ENCODE measurements around the gene NTM.
"Not testable (repeated sequence)": the region's sequence is repeated elsewhere in the genome, so short reads cannot be mapped to it uniquely, and the experiment has no call there.

NTM gene

DNA sequence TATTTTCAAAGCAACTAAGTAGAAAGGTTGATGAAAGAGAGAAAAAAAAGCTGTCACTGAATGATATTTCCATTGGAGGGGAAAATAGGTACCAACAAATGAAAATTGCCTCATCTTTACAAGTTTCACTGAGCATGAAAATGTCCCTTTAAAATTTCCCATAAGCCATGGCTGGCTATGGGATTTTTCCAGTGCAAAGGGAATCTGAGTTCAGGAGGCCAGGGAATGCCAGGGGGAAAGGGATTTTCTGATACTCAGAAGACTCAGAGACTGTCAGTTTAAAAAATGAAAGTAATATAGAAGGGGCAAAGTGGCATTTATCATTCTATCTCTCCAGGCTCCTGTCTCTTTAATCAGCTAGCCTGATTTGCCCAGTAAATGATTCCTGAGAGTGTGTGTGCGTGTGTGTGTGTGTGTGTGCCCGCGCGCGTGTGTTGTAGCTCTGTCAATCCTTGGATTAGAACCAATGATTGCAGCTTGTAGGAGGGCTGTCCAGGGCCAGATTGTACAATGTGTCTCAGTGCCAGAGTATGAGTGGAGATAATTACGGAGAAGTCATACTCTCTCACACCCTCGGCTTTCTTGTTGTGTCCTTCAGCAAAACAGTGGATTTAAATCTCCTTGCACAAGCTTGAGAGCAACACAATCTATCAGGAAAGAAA, at the start of gene NTM:
Gene NTM, plus strand, starts transcription at position 526 of the 662 bp plus-strand sequence.
- DNase-seq = no peak

DNA sequence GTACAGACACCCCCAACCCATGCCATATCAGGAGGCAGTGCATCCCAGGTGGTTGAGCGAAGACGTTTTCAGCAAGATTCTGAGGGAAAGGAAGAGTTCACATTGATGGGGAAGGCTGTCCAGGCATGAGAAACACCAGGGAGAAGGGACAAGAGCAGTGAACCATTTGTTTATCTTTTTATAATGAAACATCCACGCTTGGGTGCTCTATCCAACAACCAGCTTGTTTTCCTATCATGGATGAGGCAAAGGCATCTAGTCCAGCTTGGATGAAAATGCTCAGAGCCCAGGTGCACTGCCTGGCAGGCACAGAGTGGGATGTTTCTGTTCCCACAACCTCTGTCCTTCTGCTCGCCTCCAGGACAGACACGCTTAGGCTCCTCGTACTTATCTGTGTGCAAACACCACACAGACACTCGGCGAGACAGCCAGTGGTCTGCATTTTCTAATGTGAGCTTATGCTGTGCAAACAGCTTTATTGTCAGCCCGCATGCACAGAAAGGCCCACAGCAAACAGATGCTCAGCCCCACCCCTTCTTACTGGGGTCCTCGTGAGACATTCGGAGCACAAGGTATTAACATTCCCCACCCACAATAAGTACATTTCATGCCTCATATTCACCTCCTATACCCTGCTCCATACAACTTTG, 45.4 kb upstream of the NTM start:
- DNase-seq = no peak

DNA sequence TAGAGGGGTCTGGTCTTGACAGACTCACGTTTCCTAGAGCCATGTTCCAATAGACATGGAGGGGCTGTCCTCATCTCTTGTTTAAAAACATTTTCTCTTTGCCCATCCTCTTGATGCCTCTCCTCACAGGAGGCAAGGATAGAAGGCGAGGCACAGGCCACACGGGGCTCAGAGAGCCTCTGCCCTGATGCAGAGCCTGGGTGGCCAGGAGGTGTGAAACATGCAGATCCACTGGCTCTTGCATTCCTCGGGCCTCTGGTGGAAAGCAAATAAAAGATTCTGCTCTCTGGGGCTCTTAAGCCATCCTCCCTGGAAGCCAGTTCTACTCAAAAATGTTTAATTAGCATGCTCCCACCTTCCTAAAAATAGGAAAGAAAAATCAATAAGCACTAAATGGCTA, 43.6 kb upstream of the NTM start:
- DNase-seq = no peak

DNA sequence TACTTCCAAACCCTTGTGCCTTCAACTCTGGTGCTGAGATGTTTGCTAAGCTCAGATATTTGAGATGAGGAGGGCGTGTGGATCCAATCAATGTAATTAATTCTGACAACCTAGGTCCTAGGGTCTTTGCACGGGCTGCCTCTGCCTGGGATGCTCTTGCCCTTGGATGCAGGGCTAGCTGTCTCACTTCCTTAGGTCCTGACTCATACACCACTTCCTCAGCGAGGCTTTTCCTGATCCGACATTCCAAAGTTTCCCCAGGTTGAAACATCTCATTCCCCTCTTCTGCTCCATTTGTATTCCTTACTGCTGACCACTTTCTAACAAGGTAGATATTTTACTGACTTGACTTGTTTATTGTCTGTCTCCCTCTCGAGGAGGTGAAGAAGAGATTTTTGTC, 43.0 kb upstream of the NTM start:
- no peak for DNase-seq

DNA sequence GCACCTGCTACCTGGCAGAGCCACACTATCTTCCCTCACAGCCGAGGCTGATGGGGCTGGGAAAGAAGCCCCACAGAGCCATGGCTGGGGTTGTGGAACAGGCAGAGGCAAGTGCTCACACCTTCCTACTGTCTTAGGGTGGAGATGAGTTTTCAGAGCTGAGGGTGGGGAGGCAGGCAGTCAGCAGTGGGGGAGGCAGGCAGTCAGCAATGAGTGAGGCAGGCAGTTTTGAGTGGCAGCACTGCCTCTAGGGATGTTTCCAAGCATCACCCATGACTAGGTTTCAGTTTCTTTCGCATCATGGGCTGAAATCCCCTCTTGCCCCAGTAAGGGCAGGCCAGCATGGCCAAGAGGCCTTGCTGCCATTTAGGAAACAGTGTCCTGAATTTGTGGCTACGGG, 41.6 kb upstream of the NTM start:
- no peak for DNase-seq

DNA sequence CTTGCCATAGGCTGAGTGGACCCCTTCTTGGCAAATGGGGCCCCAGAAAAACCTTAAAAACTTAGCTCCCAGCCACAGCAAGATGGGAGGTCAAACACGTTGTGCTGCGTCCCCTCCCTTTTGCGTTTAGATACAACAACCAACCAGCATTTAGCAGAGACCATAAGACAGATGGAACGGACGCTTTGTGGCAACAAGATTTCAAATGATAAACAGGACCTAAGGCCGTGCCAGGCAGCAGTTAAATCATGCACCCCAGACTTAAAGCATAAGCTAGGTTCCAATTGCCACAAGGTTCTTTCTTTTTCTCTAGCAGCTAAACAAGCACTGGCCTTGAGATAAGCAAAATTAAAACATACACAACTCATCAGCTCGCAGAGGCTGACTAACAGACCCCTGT, 39.4 kb upstream of the NTM start:
- no peak for DNase-seq

DNA sequence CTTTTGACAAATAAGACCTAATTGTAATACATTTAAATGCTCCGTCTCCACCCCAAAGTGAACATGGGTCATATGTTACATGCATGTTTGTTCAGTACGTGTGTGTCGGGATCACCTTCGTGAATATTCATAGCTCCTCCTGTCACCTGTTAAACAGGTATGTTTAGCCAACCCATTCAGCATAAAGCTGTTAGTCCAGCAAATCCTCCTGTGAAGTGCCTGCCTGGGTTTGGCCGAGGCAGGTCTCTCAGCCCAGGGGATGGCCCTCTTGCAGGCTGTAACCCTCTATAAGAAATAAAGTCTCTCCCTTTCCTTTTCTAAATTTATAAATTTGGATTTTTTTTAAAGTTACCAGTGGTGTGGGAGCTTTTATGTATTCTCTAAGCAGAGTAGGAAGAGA, 38.9 kb upstream of the NTM start:
- no peak for DNase-seq

DNA sequence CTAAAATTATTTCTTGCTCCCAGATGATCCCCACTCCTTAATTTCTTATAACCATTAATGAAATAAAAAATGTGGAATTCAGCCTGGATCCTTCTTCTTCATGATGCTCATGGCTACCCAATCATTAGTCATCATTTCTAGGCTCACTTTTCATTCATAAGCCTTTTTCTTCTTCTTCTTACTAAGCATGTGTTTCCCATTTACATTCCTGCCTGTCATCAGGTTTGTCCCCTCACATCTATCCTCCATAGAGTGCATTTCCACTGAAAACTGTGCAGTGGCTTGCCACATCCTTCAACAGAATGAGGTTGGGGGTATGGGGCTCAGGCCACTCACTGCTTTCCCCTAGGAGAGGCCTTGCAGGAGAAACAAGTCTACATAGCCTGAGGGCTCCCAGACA, 35.8 kb upstream of the NTM start:
- DNase-seq = no peak

DNA sequence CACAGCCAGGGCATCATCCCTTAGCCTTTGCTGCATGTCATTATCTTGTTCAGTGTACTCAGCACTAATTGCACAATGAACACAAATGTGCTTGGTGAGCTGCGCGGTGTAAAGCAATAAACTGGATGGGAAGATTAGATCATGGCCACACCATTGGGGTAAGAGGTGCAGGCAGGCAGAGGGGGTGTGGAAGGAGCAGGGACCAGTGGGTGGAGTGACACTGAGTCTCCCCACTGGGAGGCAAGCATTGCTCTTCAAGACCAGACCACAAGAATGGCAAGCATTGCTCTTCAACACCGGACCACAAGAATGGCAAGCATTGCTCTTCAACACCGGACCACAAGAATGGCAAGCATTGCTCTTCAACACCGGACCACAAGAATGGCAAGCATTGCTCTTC, 28.5 kb upstream of the NTM start:
- DNase-seq = not testable (repeated sequence)

DNA sequence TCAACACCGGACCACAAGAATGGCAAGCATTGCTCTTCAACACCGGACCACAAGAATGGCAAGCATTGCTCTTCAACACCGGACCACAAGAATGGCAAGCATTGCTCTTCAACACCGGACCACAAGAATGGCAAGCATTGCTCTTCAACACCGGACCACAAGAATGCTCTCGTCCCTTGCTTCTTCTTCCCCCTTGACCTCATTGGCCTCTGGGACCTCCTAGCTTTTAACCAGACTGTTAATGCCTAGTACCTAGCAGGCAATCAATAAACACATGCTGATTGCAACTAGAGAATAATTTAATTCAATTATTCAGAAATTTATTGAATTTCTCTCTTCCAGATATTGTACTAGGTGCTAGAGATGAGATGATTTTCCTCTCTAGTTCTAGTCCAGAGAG, 28.0 kb upstream of the NTM start:
- DNase-seq = not testable (repeated sequence)

DNA sequence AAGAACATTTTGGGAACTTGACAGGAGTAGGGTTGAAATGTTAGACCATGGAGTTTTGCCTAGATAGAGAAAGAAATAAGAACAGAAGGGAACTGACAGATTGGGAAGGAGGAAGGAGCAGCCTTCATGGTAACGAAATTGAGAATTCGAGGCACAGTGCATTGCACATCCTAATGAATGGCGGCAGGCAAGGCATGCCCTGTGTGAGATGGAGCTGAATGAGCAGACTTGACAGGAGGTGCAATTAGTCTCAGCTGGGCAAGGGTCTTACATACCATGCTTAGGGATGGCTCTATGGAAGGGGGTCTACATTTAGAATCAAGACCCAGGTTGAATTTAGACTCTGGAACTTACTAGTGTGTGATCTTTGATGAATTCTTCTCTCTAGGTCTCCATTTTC, 25.0 kb upstream of the NTM start:
- no peak for DNase-seq

DNA sequence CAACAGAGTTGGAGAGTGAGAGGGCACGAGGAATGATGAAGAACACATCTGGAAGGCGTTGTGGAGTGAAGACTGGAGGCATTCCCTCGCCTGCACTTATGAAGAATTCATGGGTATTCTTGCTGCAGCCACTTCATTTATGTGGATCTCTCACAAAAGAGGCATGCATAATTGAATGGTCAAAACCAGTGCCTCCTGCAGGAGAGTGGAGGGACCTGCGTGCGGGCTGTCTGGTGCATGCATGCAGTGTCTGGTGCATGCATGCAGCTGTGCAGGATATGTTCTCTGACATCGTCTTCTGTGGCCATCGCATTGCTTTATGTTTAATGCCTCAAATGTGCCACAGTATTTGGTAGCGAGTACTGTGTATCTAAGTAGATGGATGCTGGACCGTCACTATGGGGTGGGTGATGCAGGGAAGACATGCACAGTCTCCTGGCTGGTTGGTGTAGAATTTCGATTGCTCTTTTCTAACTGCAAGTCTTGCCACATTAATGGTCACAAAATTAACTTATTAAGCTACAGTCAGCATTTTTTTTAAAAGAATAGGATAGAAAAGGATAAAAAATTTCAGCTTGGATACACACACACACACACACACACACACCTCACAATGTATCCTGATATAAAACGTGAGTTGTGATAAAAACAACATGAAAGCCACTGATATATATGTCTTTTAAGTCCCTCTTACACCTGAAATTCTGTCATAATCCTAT, 20.9 kb upstream of the NTM start:
- DNase-seq = no peak

DNA sequence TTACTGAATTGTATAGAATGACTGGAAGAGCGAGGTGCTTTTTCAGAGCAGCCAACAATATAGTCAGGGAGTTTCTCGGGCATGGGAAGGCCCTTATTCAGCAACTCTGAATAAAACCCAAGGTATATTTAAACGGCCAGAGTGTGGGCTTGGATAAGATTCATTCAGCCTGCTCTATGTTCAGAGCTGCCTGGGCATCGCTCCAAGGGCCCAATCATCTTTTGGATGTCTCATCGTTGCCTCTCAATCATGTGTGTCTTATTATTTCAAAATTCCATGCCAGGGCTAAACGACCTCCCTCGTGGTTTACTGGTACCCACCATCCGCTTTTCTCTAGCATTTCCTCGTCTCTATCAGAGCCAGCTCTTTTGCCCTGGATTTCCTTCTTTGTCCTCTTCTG, 19.5 kb upstream of the NTM start:
- DNase-seq = no peak

DNA sequence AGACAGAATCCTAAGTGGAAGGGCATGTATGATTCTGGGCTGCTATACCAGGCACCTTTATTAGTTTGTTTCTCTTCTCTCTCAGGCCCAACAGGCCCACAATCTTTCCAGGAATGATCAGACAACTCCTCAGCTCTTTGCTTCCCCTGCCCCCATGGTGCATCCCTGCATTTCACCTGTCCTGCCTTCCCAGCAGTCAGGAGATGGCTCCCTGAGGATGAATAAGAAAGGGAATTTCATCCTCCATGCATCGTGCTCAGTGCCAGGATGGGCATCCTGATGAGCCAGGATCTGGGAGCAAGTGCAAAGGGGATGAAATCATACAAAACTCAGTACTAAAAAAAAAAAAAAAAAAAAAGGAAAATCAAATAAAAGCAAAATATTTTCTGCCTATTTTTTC, 18.6 kb upstream of the NTM start:
- DNase-seq = no peak

DNA sequence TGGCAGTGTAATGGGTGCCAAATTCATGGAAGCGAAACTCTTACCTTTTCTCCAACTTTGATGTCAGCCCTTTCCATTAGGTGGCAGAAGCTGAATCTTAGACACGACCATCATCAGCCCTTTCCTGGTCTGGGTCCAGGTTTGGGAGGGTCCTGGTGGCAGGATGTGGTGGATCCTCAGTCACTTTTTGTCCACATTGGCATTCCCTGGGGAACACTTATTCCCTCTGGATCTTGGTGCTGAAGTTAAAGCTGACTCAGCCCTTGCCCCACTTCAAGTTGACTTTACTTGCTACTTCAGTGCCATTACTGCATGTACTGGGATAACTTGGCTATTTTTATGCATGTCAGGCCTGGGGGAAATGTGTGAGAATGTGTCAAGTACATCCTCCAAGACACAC, 16.6 kb upstream of the NTM start:
- DNase-seq = no peak

DNA sequence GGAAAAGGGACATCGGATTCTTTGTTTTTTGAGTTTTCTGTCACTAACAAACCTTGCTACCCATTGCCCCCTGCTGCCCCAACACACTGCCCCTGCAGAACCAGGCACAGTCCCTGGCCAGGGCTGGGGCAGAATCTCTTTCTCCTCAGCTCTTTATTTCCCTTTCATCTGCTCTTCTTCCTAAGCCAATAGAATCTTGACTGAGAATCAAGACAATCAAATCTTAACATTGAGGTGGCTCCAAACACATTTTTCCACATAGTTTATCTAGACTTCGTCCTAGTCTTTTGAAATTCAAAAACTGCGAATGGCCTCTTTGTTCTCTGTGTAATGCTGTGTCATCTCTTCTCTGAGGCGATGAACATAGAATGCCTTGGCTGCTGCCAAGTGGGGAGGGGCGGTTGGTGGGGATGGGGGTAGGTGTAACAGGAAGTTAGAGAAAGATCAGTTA, 16.1 kb upstream of the NTM start:
- no peak for DNase-seq

DNA sequence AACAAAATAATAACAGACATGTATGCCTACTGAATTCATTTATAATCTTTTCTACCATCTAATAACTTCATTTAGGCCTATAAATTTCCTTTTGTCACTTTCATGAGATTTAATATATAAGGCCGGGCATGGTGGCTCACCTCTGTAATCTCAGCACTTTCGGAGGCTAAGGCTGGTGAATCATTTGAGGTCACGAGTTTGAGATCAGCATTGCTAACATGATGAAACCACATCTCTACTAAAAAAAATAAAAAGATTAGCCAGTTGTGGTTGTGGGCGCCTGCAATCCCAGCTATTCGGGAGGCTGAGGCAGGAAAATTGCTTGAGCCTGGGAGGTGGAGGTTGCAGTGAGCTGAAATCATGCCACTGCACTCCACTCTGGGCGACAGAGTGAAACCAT, 14.2 kb upstream of the NTM start:
- no peak for DNase-seq

DNA sequence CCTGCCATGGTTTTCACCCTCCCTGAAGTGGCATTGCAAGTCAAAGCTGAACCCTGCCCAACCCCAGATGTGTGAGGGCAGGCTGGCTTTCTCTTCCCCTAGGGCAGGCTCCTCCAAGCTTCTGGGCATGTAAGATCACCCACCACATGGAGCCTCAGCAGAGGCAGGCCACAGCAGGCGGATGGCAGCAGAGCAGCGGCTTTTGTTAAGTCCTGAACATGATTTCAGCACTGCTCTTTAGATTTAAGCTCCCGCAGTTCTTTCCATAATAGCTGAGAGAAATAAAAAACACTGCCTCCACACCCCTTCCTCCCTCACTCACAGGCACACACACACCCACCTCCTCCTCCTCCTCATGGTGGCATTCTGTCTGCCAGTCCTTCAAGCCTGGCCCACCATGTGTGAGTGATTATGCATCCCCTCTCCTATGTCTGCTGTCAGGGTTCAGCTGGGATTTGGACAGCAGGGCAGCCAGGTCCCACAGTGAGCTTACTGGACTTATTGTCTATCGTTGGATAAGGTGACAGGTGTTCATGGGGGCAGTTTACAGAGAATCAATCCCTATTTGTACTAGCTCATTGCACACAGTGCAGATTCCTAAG, 5.0 kb upstream of the NTM start:
- no peak for DNase-seq

DNA sequence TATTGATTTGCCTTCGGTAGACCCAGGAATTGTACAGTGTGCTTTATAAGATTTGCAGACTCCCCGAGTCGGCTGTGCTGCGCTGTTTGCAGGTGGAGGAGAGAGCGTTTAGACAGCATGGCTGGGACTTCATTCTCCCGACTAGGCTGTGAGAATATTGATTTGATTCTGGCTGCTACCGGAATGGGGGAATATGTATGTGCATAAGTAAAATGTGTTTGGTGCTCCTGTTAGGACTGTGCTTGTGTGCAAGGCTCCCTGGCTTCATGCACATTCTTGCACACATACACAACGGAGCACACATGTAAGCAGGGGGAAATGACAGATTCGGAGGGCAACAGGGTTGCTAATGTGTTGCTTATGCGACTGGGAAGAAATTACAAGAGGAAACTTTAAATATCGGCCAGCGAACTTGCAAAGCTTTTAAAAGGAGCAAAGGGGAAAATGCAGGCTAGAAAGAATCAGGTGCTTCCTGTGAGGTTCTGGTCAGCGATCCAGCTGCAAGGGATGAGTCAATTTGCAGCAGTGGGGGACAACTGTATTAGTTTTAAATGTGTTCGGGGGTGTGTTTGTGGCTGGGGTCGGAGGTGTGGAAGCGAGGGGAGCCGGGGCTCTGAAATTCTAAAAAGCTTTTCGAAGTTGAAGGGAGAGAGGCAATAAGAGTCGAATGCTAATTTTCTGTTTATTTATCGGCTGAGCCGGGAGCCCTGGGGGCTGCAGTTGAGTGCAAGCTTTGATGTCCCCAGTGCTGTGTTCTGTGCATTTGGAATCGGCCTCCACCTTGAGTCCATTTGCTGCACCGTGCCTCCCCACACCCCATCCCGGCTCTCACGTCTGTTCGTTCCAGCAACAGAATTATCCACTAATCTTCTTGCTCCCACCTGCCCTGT, 731 bp downstream of the NTM start:
- DNase-seq = no peak

DNA sequence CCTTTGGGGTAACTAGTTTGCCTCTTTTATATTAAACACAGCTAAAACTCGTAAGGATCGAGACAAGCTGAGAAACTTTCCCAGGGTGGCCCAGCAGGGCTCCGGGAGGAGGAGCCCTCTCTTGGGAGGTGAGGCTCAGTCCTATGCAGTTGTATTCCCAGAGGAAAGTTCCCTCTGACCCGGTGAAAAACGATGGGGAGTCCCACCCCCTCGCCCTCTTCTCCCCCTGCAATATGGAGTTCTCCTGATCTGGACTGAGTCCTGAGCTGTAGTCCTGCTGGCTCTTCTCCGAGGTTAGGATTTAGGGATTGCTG, 1.3 kb downstream of the NTM start:
- DNase-seq = no peak

DNA sequence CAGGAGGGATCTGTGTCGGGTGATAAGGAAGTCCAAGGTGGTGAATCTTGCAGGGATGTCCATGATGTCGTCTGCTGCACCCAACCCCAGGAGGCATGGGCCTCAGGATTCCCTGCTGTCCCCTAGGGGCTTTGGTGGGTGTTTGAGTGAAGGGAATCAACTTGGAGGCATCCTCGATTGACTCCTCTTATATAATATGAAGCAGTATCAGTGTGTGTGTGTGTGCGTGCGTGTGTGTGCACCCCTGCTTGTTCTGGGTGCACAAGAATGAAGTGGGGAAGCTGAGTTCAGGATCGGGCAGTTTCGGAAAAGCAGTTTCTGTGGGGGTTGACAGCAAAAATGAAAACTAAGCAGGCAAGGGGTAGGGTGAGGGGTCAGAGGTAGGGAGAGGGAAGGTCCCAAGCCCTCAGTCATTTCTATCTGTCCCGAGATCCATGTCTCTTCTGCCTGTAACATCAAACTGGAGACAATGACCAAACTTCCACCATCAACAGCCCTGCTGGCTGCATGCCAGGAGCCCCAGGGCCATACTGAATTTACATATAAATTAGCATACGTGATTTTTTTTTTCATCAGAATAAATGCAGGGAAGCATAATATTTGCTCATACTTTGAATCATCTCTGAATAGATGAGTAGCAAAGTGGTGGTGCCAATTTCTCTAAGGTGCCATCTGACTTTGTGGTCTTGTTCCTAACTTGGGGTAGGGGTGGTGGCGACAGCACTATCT, 2.0 kb downstream of the NTM start:
- DNase-seq = no peak

DNA sequence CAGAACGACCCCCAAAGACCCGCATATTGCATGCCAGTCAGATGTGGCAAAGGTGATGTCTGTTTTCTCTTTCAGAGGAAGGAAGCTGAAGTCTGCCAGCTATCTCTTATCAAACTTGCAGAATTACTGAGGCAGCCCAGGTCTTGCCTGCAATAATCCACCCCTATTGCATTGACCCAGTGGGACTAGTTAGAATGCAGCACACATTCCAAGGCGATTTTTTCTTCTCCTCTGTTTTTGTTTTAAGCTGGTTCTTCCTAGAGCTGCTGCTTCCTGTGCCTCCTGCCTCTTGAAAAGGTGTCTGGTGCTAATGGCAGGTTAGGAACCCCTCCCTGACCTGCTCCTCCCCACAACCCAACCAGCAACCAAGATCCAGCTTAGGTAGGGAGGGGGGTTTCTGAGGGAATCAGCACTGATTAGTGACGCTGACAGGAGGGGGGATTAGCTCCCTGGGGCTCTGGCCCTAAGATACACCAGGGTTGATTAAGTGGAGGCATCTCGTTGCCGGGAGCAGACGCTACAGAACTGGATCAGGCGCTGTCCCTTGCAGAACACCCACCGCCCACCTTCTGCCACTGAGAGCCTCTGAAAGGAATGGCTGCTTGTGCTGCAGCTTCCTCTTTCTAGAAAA, 2.8 kb downstream of the NTM start:
- DNase-seq = no peak

Data from NCI-H2171 (cell line).